GM18520 (cell line): ENCODE results near the gene TMEM156.
"Not testable (repeated sequence)": the region's sequence is repeated elsewhere in the genome, so short reads cannot be mapped to it uniquely, and the experiment has no call there.

Source experiments
- ATAC-seq: cut with Tn5 transposase; IDR thresholded peaks from one replicate; pipeline ENCODE4 v1.9.1; 2021; ENCODE audit not compliant: unreplicated experiment

Gene TMEM156

DNA sequence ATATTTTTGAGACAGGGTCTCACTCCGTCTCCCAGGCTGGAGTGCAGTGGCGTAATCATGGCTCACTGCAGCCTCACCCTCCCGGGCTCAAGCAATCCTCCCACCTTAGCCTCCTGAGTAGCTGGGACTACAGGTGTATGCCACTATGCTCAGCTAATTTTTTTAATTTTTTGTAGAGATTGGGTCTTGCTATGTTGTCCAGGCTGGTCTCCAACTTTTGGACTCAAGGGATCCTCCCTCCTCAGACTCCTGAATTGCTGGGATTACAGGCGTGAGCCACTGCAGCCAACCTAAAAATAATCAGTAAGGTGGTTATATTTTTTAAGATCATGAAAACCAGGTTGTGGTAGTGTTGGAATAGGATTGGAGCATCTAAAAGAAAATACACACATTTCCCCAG is 38.1 kb downstream of the TMEM156 start:
- ATAC-seq, result no peak

- no peak for ATAC-seq
Measured at GRCh38 chr4:38993683-38994082, 38.5 kb downstream of the TMEM156 start.

- ATAC-seq, result no peak
Measured at GRCh38 chr4:38990241-38990640, 42.0 kb downstream of the TMEM156 start.

DNA sequence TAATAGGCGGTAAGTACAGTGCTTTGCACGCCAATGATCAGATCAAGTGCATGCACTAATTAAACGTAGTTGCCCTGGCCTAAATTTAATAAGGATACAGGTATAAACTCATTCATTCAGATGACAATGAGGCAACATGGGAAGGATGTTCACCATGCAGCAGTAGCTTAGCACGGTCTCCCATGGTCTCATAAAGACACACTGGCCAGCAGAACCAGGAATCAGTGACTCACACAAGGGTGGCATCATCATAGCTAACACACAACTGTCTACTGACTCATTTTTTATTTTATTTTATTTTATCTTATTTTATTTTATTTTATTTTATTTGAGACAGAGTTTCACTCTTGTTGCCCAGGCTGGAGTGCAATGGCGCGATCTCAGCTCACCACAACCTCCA is 42.7 kb downstream of the TMEM156 start:
- no peak for ATAC-seq

DNA sequence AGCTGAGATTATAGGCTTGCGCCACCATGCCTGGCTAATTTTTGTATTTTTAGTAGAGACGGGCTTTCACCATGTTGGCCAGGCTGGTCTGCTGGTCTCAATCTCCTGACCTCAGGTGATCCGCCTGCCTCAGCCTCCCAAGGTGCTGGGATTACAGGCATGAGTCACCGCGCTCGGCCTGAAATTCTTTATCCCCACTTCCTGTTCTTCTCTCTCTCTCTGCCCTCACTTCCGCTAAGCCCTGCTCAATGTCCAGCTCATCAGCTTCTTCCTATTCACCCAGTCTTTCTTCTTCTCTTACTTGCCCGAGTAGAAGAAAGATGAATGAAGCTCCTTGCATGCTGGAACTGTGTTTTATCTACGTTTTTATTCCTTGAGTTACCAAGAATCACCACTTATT is 43.9 kb downstream of the TMEM156 start:
- not testable (repeated sequence) for ATAC-seq

DNA sequence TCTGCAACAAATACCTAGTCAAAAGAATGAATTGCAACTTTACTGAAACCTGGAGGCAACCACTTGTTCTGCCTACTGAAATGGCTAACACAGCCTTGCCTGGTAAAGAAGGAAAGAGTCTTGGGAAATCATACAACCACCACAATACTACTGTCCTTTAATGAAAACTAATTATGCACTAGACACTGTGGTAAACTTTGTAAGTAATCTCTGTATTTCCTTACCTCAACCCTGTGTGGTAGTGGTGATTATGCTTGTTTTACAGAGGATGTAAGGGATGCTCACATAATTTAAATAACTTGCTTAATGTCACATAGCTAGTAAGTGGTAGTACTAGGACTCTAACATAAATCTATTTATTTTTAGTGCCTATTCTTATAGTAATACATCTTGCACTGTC is 44.7 kb downstream of the TMEM156 start:
- ATAC-seq, result no peak

- ATAC-seq, result no peak
Measured at GRCh38 chr4:38985410-38986100, 46.7 kb downstream of the TMEM156 start.

GRCh38 chr4:38983787-38984598 is 48.2 kb downstream of the TMEM156 start:
- ATAC-seq, result no peak

- no peak for ATAC-seq
Measured at GRCh38 chr4:38983291-38983690, 48.9 kb downstream of the TMEM156 start.

GRCh38 chr4:38982361-38983095 is 49.7 kb downstream of the TMEM156 start:
- no peak for ATAC-seq

- no peak for ATAC-seq
Measured at GRCh38 chr4:38980903-38981676, 51.1 kb downstream of the TMEM156 start.

- ATAC-seq, result no peak
Measured at GRCh38 chr4:38979511-38980230, 52.5 kb downstream of the TMEM156 start.

- no peak for ATAC-seq
Measured at GRCh38 chr4:38979081-38979480, 53.1 kb downstream of the TMEM156 start.

- ATAC-seq, result no peak
Measured at GRCh38 chr4:38976308-38976707, 55.9 kb downstream of the TMEM156 start.

- no peak for ATAC-seq
Measured at GRCh38 chr4:38968668-38969067, 63.5 kb downstream of the TMEM156 start.

DNA sequence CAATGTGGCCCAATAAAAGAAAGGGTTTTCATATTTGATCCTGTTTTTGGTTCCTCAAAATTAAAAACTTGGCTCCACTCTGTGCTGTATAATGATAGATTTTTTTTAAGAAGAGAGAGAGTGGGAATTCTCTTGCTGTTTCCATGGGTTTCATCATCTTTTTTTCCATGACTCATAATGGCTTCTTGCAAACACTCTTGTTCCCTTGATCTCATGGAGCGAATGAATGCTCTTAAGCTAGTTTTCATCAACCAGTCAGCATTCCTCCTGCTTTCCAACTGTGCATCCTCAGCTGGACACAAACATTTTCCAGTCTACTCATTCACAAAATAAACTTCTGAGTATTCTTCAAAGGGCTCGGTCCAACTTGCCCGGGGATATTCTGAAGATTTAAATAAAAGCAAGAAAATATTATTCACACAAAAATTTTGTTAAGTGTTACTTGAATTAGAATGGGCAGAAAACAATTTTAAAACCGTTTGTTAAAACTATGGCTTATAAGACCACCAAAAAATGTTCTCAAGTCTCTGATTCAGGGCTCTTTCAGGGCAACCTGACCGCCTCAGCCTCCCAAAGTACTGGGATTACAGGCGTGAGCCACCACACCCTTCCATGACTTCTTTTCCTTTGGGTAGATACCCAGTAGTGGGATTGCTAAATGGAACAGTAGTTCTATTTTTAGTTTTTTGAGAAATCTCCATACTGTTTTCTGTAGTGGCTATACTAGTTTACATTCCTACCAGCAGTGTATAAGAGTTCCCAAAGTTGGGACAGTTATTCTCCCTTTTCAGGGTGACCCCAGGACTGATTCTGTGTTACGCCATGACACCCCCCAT is 64.7 kb downstream of the TMEM156 start:
- ATAC-seq, result no peak

DNA sequence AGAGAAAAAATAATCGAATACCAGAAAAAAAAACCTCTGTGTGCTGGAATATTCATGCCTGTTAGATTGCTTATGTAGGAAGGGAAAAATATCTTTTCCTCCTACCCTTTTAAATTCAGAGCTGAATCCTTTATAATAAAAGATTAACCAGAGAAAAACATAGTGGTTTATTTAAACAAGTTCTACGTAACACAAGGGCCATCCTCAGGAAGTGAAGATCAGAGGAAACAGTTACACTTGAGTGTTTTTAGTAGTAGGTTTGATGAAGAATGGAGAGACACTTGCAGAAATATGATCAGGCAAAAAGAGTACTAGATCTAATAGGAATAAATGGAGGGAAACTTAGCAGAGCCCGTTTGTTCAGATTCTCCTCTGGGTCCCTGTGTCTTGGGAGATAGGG is 66.3 kb downstream of the TMEM156 start:
- no peak for ATAC-seq

- ATAC-seq, result no peak
Measured at GRCh38 chr4:38964942-38965775, 67.0 kb downstream of the TMEM156 start.

GRCh38 chr4:38959248-38959647 is 73.0 kb downstream of the TMEM156 start:
- not testable (repeated sequence) for ATAC-seq
